ENCODE measurements around the gene RAD51B.

GRCh38 chr14:68262567-68262966, 443.0 kb downstream of the RAD51B start:
- TF ChIP-seq, protein P1, sequence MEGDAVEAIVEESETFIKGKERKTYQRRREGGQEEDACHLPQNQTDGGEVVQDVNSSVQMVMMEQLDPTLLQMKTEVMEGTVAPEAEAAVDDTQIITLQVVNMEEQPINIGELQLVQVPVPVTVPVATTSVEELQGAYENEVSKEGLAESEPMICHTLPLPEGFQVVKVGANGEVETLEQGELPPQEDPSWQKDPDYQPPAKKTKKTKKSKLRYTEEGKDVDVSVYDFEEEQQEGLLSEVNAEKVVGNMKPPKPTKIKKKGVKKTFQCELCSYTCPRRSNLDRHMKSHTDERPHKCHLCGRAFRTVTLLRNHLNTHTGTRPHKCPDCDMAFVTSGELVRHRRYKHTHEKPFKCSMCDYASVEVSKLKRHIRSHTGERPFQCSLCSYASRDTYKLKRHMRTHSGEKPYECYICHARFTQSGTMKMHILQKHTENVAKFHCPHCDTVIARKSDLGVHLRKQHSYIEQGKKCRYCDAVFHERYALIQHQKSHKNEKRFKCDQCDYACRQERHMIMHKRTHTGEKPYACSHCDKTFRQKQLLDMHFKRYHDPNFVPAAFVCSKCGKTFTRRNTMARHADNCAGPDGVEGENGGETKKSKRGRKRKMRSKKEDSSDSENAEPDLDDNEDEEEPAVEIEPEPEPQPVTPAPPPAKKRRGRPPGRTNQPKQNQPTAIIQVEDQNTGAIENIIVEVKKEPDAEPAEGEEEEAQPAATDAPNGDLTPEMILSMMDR (optimal IDR thresholded peaks at IDR 0.05 in 1 of 3, IDR thresholded peaks at IDR 0.05 in 1 of 3, conservative IDR thresholded peaks at IDR 0.05 in 1 of 3; ENCODE audit: extremely low read depth in 1 of 3, insufficient read depth in 2 of 3, low read length in 3 of 3), result no peak
- TF ChIP-seq EZH2 (IDR thresholded peaks at IDR 0.05; ENCODE audit: low read length), result no peak

All from keratinocyte (primary cell).